IMR-90 (cell line): ENCODE data around the gene CHRNA10. TPM values are rescaled to one million over a fixed set of nuclear protein-coding genes. Genes with fewer than 3 reads are reported as not detected.

ENCODE experiments used
- ATAC-seq: fragments of 200-7000 bp; cut with Tn5 transposase; 2 replicates; pipeline ENCODE4 v1.9.1; 2020; ENCODE audit warnings: low read depth, mild to moderate bottlenecking, moderate library complexity
- BruUV-seq: library from RNA; stranded (reverse); fragments of 400-500 nt; replicated peaks from 2 replicates; lab custom pipeline; 2021; lab: Mats Ljungman, UMichigan
- CTCF ChIA-PET: fragments of 300-600 bp; formaldehyde crosslinking; extraction: SDS; loops from one replicate; lab custom pipeline; 2021; ENCODE audit warnings: antibody characterized with exemption; lab: Yijun Ruan, JAX
- POLR2A ChIA-PET: fragments of 300-600 bp; sonication (Branson Sonifier 250); formaldehyde crosslinking; loops from one replicate; lab custom pipeline; 2022; ENCODE audit warnings: antibody characterized with exemption; ENCODE audit not compliant: unreplicated experiment; lab: Charles Lee
- DNase-seq: peaks from one replicate; pipeline ENCODE4 v3.0.0; 2013
- H2AFZ ChIP-seq: replicated peaks from 2 replicates; pipeline ENCODE3; 2013; ENCODE audit warnings: low read length, mild to moderate bottlenecking; ENCODE audit not compliant: poor library complexity
- H2AK5ac ChIP-seq: 2 replicates; pipeline ENCODE4 v1.6.1; 2013; ENCODE audit warnings: low read depth, low read length, inconsistent platforms
- H2AK9ac ChIP-seq: replicated peaks from 2 replicates; pipeline ENCODE3; 2013; ENCODE audit warnings: mild to moderate bottlenecking, low read depth, low read length, moderate library complexity; ENCODE audit not compliant: poor library complexity
- H2BK120ac ChIP-seq: 2 replicates; pipeline ENCODE4 v1.6.1; 2013; ENCODE audit warnings: low read depth, low read length, inconsistent platforms
- H2BK15ac ChIP-seq: 3 replicates; pipeline ENCODE4 v1.6.1; 2013; ENCODE audit warnings: low read depth, low read length, inconsistent platforms
- H2BK20ac ChIP-seq: 2 replicates; pipeline ENCODE4 v1.6.1; 2013; ENCODE audit warnings: low read depth, mild to moderate bottlenecking, inconsistent platforms, low read length, moderate library complexity
- H2BK5ac ChIP-seq: 2 replicates; pipeline ENCODE4 v1.6.1; 2013; ENCODE audit warnings: mild to moderate bottlenecking, low read depth, low read length, inconsistent platforms; ENCODE audit not compliant: poor library complexity, severe bottlenecking
- H3K14ac ChIP-seq: replicated peaks from 2 replicates; pipeline ENCODE4 v1.6.1; 2013; ENCODE audit warnings: low read depth, low read length, inconsistent platforms
- H3K18ac ChIP-seq: 2 replicates; pipeline ENCODE4 v1.6.1; 2013; ENCODE audit warnings: low read depth, low read length, control low read depth
- H3K23ac ChIP-seq: 2 replicates; pipeline ENCODE4 v1.6.1; 2013; ENCODE audit warnings: low read depth, low read length, inconsistent platforms
- H3K27ac ChIP-seq: 2 replicates; pipeline ENCODE4 v1.5.1; 2013; ENCODE audit warnings: mild to moderate bottlenecking, control low read depth, low read length; ENCODE audit not compliant: insufficient read depth
- H3K27me3 ChIP-seq: 2 replicates; pipeline ENCODE4 v1.6.1; 2013; ENCODE audit warnings: low read length; ENCODE audit not compliant: control insufficient read depth, insufficient read depth
- H3K36me3 ChIP-seq: 2 replicates; pipeline ENCODE4 v1.6.1; 2013; ENCODE audit warnings: low read length, mixed read lengths; ENCODE audit not compliant: control insufficient read depth, insufficient read depth
- H3K4ac ChIP-seq: 2 replicates; pipeline ENCODE4 v1.6.1; 2013; ENCODE audit warnings: low read depth, low read length, inconsistent platforms
- H3K4me1 ChIP-seq: 2 replicates; pipeline ENCODE4 v1.6.1; 2013; ENCODE audit warnings: low read length, mixed read lengths; ENCODE audit not compliant: control insufficient read depth, insufficient read depth
- H3K4me2 ChIP-seq: 2 replicates; pipeline ENCODE4 v1.6.1; 2013; ENCODE audit warnings: low read depth, mild to moderate bottlenecking, control low read depth, low read length, moderate library complexity
- H3K4me3 ChIP-seq: 2 replicates; pipeline ENCODE4 v1.5.1; 2013; ENCODE audit warnings: low read depth, mild to moderate bottlenecking, control low read depth, low read length, moderate library complexity; ENCODE audit not compliant: insufficient read depth
- H3K56ac ChIP-seq: 2 replicates; pipeline ENCODE4 v1.6.1; 2013; ENCODE audit warnings: low read length, inconsistent platforms; ENCODE audit not compliant: insufficient read depth; ENCODE audit errors: extremely low read depth
- H3K79me1 ChIP-seq, 2 experiments: 2 replicates each; pipeline ENCODE4 v1.6.1; 2013; ENCODE audit warnings: low read length in 2 of 2, inconsistent platforms in 1 of 2, low read depth in 1 of 2
- H3K9ac ChIP-seq: 2 replicates; pipeline ENCODE4 v1.6.1; 2013; ENCODE audit warnings: low read depth, low read length, control low read depth
- H3K9me1 ChIP-seq: 2 replicates; pipeline ENCODE4 v1.6.1; 2013; ENCODE audit warnings: low read length, inconsistent platforms; ENCODE audit not compliant: insufficient read depth
- H3K9me3 ChIP-seq: 2 replicates; pipeline ENCODE4 v1.6.1; 2013; ENCODE audit warnings: low read length; ENCODE audit not compliant: control insufficient read depth, insufficient read depth
- H4K20me1 ChIP-seq: 2 replicates; pipeline ENCODE4 v1.6.1; 2013; ENCODE audit warnings: low read length, inconsistent platforms; ENCODE audit not compliant: insufficient read depth
- H4K5ac ChIP-seq: 2 replicates; pipeline ENCODE4 v1.6.1; 2013; ENCODE audit warnings: mild to moderate bottlenecking, low read depth, low read length, control low read depth
- H4K8ac ChIP-seq, 2 experiments: 2 replicates each; pipeline ENCODE4 v1.6.1; 2013; ENCODE audit warnings: low read depth in 2 of 2, low read length in 2 of 2, control low read depth in 1 of 2, inconsistent platforms in 1 of 2
- H4K91ac ChIP-seq: 2 replicates; pipeline ENCODE4 v1.6.1; 2013; ENCODE audit warnings: low read depth, low read length, inconsistent platforms; ENCODE audit not compliant: insufficient read depth
- CEBPB ChIP-seq: IDR thresholded peaks from 2 replicates; pipeline ENCODE4 v1.6.1; 2012; ENCODE audit warnings: low read depth, low read length, improper control_type of control experiment
- MAFK ChIP-seq: IDR thresholded peaks from 2 replicates; pipeline ENCODE4 v1.6.1; 2012; ENCODE audit warnings: low read depth, low read length, improper control_type of control experiment
- WGBS, 2 experiments: methylation state at CpG; one replicate each; pipeline versions ENCODE4 v1.1.5 to v1.1.7; 2013; ENCODE audit warnings: missing lambda C conversion rate in 2 of 2; ENCODE audit not compliant: insufficient read length in 1 of 2; ENCODE audit errors: extremely low coverage in 2 of 2; 5-methylcytosine and 5-hydroxymethylcytosine counted together
- dilution Hi-C: fragments of 300-500 bp; cut with HindIII; formaldehyde crosslinking; loops from one replicate; pipeline ENCODE4 v1.14.3; 2018; ENCODE audit warnings: low sequenced_read_pairs; ENCODE audit not compliant: unreplicated experiment
- in situ Hi-C: fragments of 300-500 bp; cut with MboI; formaldehyde crosslinking; loops from 3 replicates; pipeline ENCODE4 v1.14.3; 2019; ENCODE audit warnings: low sequenced_read_pairs, inconsistent platforms, mixed read lengths
- intact Hi-C: fragments of 100-400 bp; cut with micrococcal nuclease; formaldehyde crosslinking; loops from 2 replicates; pipeline ENCODE4 v1.10.0; 2022
- polyA plus RNA-seq, 3 experiments: library from polyadenylated mRNA; depleted of rRNA; stranded (reverse); fragments of >200 nt; gene quantifications; 2 replicates each; pipeline ENCODE4 v1.2.3, GENCODE V29; 2012; ENCODE audit warnings: low replicate concordance in 1 of 3
- total RNA-seq: library from RNA; depleted of rRNA; stranded (reverse); fragments of >200 nt; gene quantifications from 2 replicates; pipeline ENCODE4 v1.2.3, GENCODE V29; 2012

Gene CHRNA10
- total and polyA plus RNA-seq, 2 of the 4 experiments (the other 2 are of a cell fraction), result 0.36 to 0.79 TPM

GRCh38 chr11:3631331-3631730 is 39.9 kb downstream of the CHRNA10 start:
- no peaks in the 10 kb centered on the region for H3K9me1 ChIP-seq
- H4K8ac ChIP-seq, result no peak overlapping the region
- dilution Hi-C loops (no loop called here), intact Hi-C loops (no loop called here), in situ Hi-C loops (no loop called here)
- H3K14ac ChIP-seq, result no peak overlapping the region
- no peak overlapping the region for H3K27ac ChIP-seq
- H2AFZ ChIP-seq, result no peak overlapping the region
- POLR2A ChIA-PET, result no interaction called here
- 100% methylated on average over 2 of the region's 4 CpGs; no CpG with 5 or more reads in 1 of the 2 experiments for WGBS, 2 experiments
- BruUV-seq, result no TSS peak
- H2BK20ac ChIP-seq, result no peak overlapping the region
- H3K23ac ChIP-seq, result no peak overlapping the region
- H2BK15ac ChIP-seq, result no peak overlapping the region
- no peaks in the 10 kb centered on the region for H3K79me1 ChIP-seq
- no peaks in the 10 kb centered on the region for H4K20me1 ChIP-seq
- peaks cover 22% of the 10 kb centered on the region for H3K27me3 ChIP-seq
- H3K36me3 ChIP-seq, result no peaks in the 10 kb centered on the region
- no peak overlapping the region for H3K4ac ChIP-seq
- H3K18ac ChIP-seq, result no peak overlapping the region
- ATAC-seq (no peak), DNase-seq (no peak)
- no peak overlapping the region for H3K4me2 ChIP-seq
- no peak overlapping the region for H3K4me3 ChIP-seq
- no peak overlapping the region for H4K5ac ChIP-seq
- H2AK5ac ChIP-seq, result no peak overlapping the region
- no peaks in the 10 kb centered on the region for H3K9me3 ChIP-seq
- TF ChIP-seq CEBPB (no peak), MAFK (no peak)
- no peak overlapping the region for H2AK9ac ChIP-seq
- no peak overlapping the region for H4K91ac ChIP-seq
- H3K56ac ChIP-seq, result no peak overlapping the region
- no peak overlapping the region for H3K9ac ChIP-seq
- no peaks in the 10 kb centered on the region for H3K4me1 ChIP-seq
- no peak overlapping the region for H2BK5ac ChIP-seq
- CTCF ChIA-PET, result no interaction called here
- H2BK120ac ChIP-seq, result no peak overlapping the region
